OCI-M2 (cell line): ENCODE measurements around the gene NDUFS8.

Experiments
- DNase-seq: peaks from one replicate; lab custom pipeline; 2025; ENCODE audit not compliant: unreplicated experiment; lab: John Stamatoyannopoulos, UW

NDUFS8 gene

GRCh38 chr11:68048681-68049508 lies 18.4 kb downstream of the NDUFS8 start:
- DNase-seq = no peak

- no peak for DNase-seq
Observed at GRCh38 chr11:68049509-68050370, 19.3 kb downstream of the NDUFS8 start.

- DNase-seq = no peak
Observed at GRCh38 chr11:68050371-68050841, 19.9 kb downstream of the NDUFS8 start.

GRCh38 chr11:68051191-68052136 lies 21.0 kb downstream of the NDUFS8 start:
- DNase-seq = no peak

GRCh38 chr11:68052137-68052873 lies 21.8 kb downstream of the NDUFS8 start:
- DNase-seq = no peak

GRCh38 chr11:68053117-68053516 lies 22.6 kb downstream of the NDUFS8 start:
- no peak for DNase-seq

GRCh38 chr11:68053981-68054812 lies 23.7 kb downstream of the NDUFS8 start:
- DNase-seq = no peak

GRCh38 chr11:68056317-68057285 lies 26.1 kb downstream of the NDUFS8 start:
- DNase-seq = no peak

- DNase-seq = no peak
Observed at GRCh38 chr11:68057807-68058206, 27.3 kb downstream of the NDUFS8 start.

GRCh38 chr11:68061508-68061907 lies 31.0 kb downstream of the NDUFS8 start:
- no peak for DNase-seq

GRCh38 chr11:68064926-68065325 lies 34.4 kb downstream of the NDUFS8 start:
- DNase-seq = no peak

GRCh38 chr11:68065841-68066240 lies 35.4 kb downstream of the NDUFS8 start:
- no peak for DNase-seq

GRCh38 chr11:68066742-68067141 lies 36.3 kb downstream of the NDUFS8 start:
- DNase-seq = no peak

- no peak for DNase-seq
Observed at GRCh38 chr11:68067991-68068390, 37.5 kb downstream of the NDUFS8 start.

GRCh38 chr11:68071281-68072048 lies 41.0 kb downstream of the NDUFS8 start:
- no peak for DNase-seq

- DNase-seq = no peak
Observed at GRCh38 chr11:68074584-68075352, 44.3 kb downstream of the NDUFS8 start.
